Liver (tissue), 9 donors: ENCODE results near the gene ARHGEF18. TPM values are rescaled to one million over a fixed set of nuclear protein-coding genes. Genes with fewer than 3 reads are reported as not detected.
"Not testable (repeated sequence)": the region's sequence is repeated elsewhere in the genome, so short reads cannot be mapped to it uniquely, and the experiment has no call there.

ENCODE experiments used
- DNase-seq: peaks from one replicate; pipeline ENCODE4 v3.0.0-alpha.2; 2017; ENCODE audit warnings: low spot score
- H3K27ac ChIP-seq, 2 donors: one replicate each; pipeline ENCODE4 v1.7.0; 2013; ENCODE audit warnings: inconsistent platforms in 2 of 2, low read length in 2 of 2, control low read depth in 1 of 2, low read depth in 1 of 2, mild to moderate bottlenecking in 1 of 2
- H3K27me3 ChIP-seq, 4 donors: one replicate each; pipeline versions ENCODE4 v1.6.1 to v1.7.0; 2013; ENCODE audit warnings: low read length in 3 of 4, inconsistent platforms in 1 of 4, mild to moderate bottlenecking in 1 of 4, moderate library complexity in 1 of 4; ENCODE audit not compliant: control insufficient read depth in 4 of 4, insufficient read depth in 4 of 4
- H3K36me3 ChIP-seq, 4 donors: one replicate each; pipeline versions ENCODE4 v1.6.1 to v1.7.0; 2013; ENCODE audit warnings: low read length in 3 of 4, mild to moderate bottlenecking in 3 of 4, low read depth in 1 of 4, moderate library complexity in 1 of 4; ENCODE audit not compliant: control insufficient read depth in 4 of 4, insufficient read depth in 3 of 4
- H3K4me1 ChIP-seq, 4 donors: one replicate each; pipeline versions ENCODE4 v1.6.1 to v1.7.0; 2013; ENCODE audit warnings: low read length in 3 of 4, mild to moderate bottlenecking in 3 of 4, moderate library complexity in 1 of 4; ENCODE audit not compliant: control insufficient read depth in 4 of 4, insufficient read depth in 4 of 4
- H3K4me3 ChIP-seq, 3 donors: one replicate each; pipeline versions ENCODE4 v1.6.1 to v1.7.0; 2013; ENCODE audit warnings: low read length in 3 of 3, control low read depth in 1 of 3, low read depth in 1 of 3, mild to moderate bottlenecking in 1 of 3
- H3K9ac ChIP-seq, 2 donors: one replicate each; pipeline ENCODE4 v1.7.0; 2013; ENCODE audit warnings: low read length in 2 of 2, mild to moderate bottlenecking in 2 of 2, moderate library complexity in 2 of 2, control low read depth in 1 of 2, low read depth in 1 of 2
- H3K9me3 ChIP-seq, 4 donors: one replicate each; pipeline versions ENCODE4 v1.6.1 to v1.7.0; 2013; ENCODE audit warnings: low read length in 3 of 4; ENCODE audit not compliant: control insufficient read depth in 4 of 4
- CTCF ChIP-seq: fragments of 150-350 bp; IDR thresholded peaks from 2 replicates; pipeline ENCODE4 v1.5.1; 2017; ENCODE audit warnings: improper control_type of control experiment, low read depth, low read length; ENCODE audit not compliant: missing input control
- FOXA1 ChIP-seq: IDR thresholded peaks from 2 replicates; pipeline ENCODE4 v1.6.1; 2016; ENCODE audit warnings: antibody characterized with exemption
- FOXA2 ChIP-seq: IDR thresholded peaks from 2 replicates; pipeline ENCODE4 v1.6.1; 2016; ENCODE audit warnings: antibody characterized with exemption
- GABPA ChIP-seq, 2 donors: IDR thresholded peaks in 1 of 2; conservative IDR thresholded peaks in 1 of 2; 2 replicates each; pipeline ENCODE4 v1.6.1; 2016; ENCODE audit warnings: antibody characterized with exemption in 2 of 2, mild to moderate bottlenecking in 1 of 2, moderate library complexity in 1 of 2
- HNF4G ChIP-seq: IDR thresholded peaks from 2 replicates; pipeline ENCODE4 v1.6.1; 2016; ENCODE audit warnings: antibody characterized with exemption
- JUND ChIP-seq, 2 donors: IDR thresholded peaks; 2 replicates each; pipeline ENCODE4 v1.6.1; 2016; ENCODE audit warnings: antibody characterized with exemption in 2 of 2
- MAX ChIP-seq: IDR thresholded peaks from 2 replicates; pipeline ENCODE4 v1.6.1; 2016; ENCODE audit warnings: antibody characterized with exemption
- NR2F2 ChIP-seq: IDR thresholded peaks from 2 replicates; pipeline ENCODE4 v1.6.1; 2016; ENCODE audit warnings: antibody characterized with exemption
- REST ChIP-seq: IDR thresholded peaks from 2 replicates; pipeline ENCODE4 v1.6.1; 2016; ENCODE audit warnings: antibody characterized with exemption, mild to moderate bottlenecking
- SP1 ChIP-seq: IDR thresholded peaks from 2 replicates; pipeline ENCODE4 v1.6.1; 2018; ENCODE audit warnings: antibody characterized with exemption, mild to moderate bottlenecking
- YY1 ChIP-seq: IDR thresholded peaks from 2 replicates; pipeline ENCODE4 v1.6.1; 2016; ENCODE audit warnings: antibody characterized with exemption, mild to moderate bottlenecking
- ZBTB33 ChIP-seq: IDR thresholded peaks from 2 replicates; pipeline ENCODE4 v1.6.1; 2016; ENCODE audit warnings: antibody characterized with exemption
- WGBS: extraction: QIAGEN DNeasy Blood & Tissue Kit; methylation state at CpG from one replicate; pipeline ENCODE4 v1.1.7; 2013; 5-methylcytosine and 5-hydroxymethylcytosine counted together
- polyA plus RNA-seq, 2 donors: library from polyadenylated mRNA; stranded (reverse) in 1 of 2; unstranded in 1 of 2; fragments of 200-250 nt in 1 of 2; fragments of >200 nt in 1 of 2; fragmentation: Nextera tagmentation in 1 of 2; extraction: Ambion mirVana in 1 of 2; gene quantifications; one replicate each; pipeline versions ENCODE4 v1.2.1 to v1.2.3, GENCODE V29; 2013 to 2015
- total RNA-seq, 2 donors: library from RNA; depleted of rRNA; stranded (reverse); fragments of >200 nt; gene quantifications; one replicate each; pipeline ENCODE4 v1.2.3, GENCODE V29; 2014
- donor health status: healthy.
- donor health status: healthy.
- donor health status: healthy.
- donor health status: healthy.
- donor health status: healthy.

The ARHGEF18 gene
- total and polyA plus RNA-seq, 4 donors: 3.3 to 28.8 (median 14.9) TPM

GRCh38 chr19:7346488-7346971 lies 2.2 kb upstream of the ARHGEF18 start:
- Histone ChIP-seq H3K4me3 (no peak overlapping the region), H3K9me3 (peaks cover 0 to under 1% (median 0%) of the 10 kb centered on the region in 4 donors), H3K9ac (no peak overlapping the region), H3K4me1 (no peaks in the 10 kb centered on the region), H3K36me3 (no peaks in the 10 kb centered on the region), H3K27ac (no peak overlapping the region), H3K27me3 (no peaks in the 10 kb centered on the region)
- DNase-seq: no peak
- 74% methylated on average over 7 of the region's 7 CpGs for WGBS
- TF ChIP-seq JUND (IDR thresholded peaks at IDR 0.05) (no peak), FOXA2 (no peak), SP1 (no peak), REST (no peak), HNF4G (no peak), NR2F2 (no peak), YY1 (no peak), CTCF (no peak), MAX (no peak), GABPA (IDR thresholded peaks at IDR 0.05 in 1 of 2, conservative IDR thresholded peaks at IDR 0.05 in 1 of 2) (no peak), FOXA1 (no peak), ZBTB33 (no peak)

- not testable (repeated sequence) for H3K9me3 ChIP-seq, H3K36me3 ChIP-seq, H3K27me3 ChIP-seq, H3K4me3 ChIP-seq, H3K4me1 ChIP-seq, DNase-seq, H3K27ac ChIP-seq, H3K9ac ChIP-seq
- 75% methylated on average over 7 of the region's 7 CpGs for WGBS
These were observed 1.7 kb upstream of the ARHGEF18 start for GRCh38 chr19:7346997-7347396.
